Tibial artery (tissue), 4 donors: ENCODE measurements around the gene ERBB4.

Experiments
- DNase-seq, 2 donors: peaks; one replicate each; pipeline ENCODE4 v3.0.0-alpha.2; 2019
- H3K27ac ChIP-seq, 2 donors: fragments of 200-600 bp; sonication (generic) in 1 of 2; 1 replicate in 1 of 2; 2 replicates in 1 of 2; pipeline ENCODE4 v1.5.1; 2018 to 2019; ENCODE audit warnings: mild to moderate bottlenecking in 1 of 2
- H3K27me3 ChIP-seq, 2 donors: fragments of 200-600 bp; sonication (generic) in 1 of 2; one replicate each; pipeline versions ENCODE4 v1.5.1 to v1.6.0; 2016 to 2019
- H3K36me3 ChIP-seq, 3 donors: fragments of 200-600 bp; sonication (generic) in 2 of 3; one replicate each; pipeline ENCODE4 v1.5.1; 2016 to 2019; ENCODE audit warnings: mild to moderate bottlenecking in 2 of 3
- H3K4me1 ChIP-seq, 4 donors: fragments of 200-600 bp; sonication (generic) in 2 of 4; 1 replicate in 3 of 4; 2 replicates in 1 of 4; pipeline ENCODE4 v1.5.1; 2016 to 2019
- H3K4me3 ChIP-seq, 2 donors: fragments of 200-600 bp; sonication (generic) in 1 of 2; 1 replicate in 1 of 2; 2 replicates in 1 of 2; pipeline ENCODE4 v1.5.1; 2018 to 2019; ENCODE audit warnings: mild to moderate bottlenecking in 2 of 2
- H3K9me3 ChIP-seq, 3 donors: fragments of 200-600 bp; sonication (generic) in 1 of 3; one replicate each; pipeline ENCODE4 v1.5.1; 2016 to 2019
- CTCF ChIP-seq, 2 experiments: fragments of 200-600 bp in 1 of 2; fragments of 450-650 bp in 1 of 2; IDR thresholded peaks; one replicate each; pipeline ENCODE4 v1.5.1; 2017 to 2019; ENCODE audit warnings: antibody characterized with exemption in 2 of 2, mild to moderate bottlenecking in 1 of 2, moderate library complexity in 1 of 2
- intact Hi-C: fragments of 100-400 bp; cut with DNase I; formaldehyde crosslinking; loops from one replicate; pipeline ENCODE4 v1.15.0; 2023; ENCODE audit warnings: low total_unique reads

ERBB4 gene

GRCh38 chr2:211996857-211997256, 541.7 kb downstream of the ERBB4 start:
- Histone ChIP-seq H3K9me3 (no peaks in the 10 kb centered on the region), H3K27ac (no peak overlapping the region), H3K4me1 (peaks cover 0 to 5% (median 0%) of the 10 kb centered on the region in 4 donors), H3K4me3 (no peak overlapping the region), H3K36me3 (no peaks in the 10 kb centered on the region), H3K27me3 (no peaks in the 10 kb centered on the region)
- intact Hi-C loops = no loop called here
- no peak for DNase-seq
- TF ChIP-seq CTCF (IDR thresholded peaks at IDR 0.05) = no peak

DNA sequence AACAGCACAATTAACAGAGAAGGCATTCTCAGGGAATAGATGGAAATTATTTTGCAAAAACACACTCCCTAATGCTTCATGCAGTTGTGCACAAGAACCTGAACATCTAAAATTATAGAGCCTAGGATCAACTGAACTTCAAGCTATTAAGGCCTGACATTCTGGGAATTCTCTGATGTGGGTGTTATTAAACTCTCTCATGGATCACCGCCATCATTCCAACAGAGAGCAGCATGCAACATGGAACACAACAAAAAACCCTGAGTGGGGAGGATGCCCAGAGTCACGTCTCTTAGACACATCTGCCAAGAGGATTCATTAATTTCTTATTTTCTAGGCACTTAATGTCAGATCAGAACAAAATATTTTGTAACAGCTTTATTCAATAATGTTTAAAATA, 543.8 kb downstream of the ERBB4 start:
- DNase-seq = no peak
- Histone ChIP-seq H3K27ac (no peak overlapping the region), H3K4me1 (no peaks in the 10 kb centered on the region), H3K9me3 (no peaks in the 10 kb centered on the region), H3K4me3 (no peak overlapping the region), H3K27me3 (no peaks in the 10 kb centered on the region), H3K36me3 (no peaks in the 10 kb centered on the region)
- intact Hi-C loops = no loop called here
- TF ChIP-seq CTCF (IDR thresholded peaks at IDR 0.05) = no peak

DNA sequence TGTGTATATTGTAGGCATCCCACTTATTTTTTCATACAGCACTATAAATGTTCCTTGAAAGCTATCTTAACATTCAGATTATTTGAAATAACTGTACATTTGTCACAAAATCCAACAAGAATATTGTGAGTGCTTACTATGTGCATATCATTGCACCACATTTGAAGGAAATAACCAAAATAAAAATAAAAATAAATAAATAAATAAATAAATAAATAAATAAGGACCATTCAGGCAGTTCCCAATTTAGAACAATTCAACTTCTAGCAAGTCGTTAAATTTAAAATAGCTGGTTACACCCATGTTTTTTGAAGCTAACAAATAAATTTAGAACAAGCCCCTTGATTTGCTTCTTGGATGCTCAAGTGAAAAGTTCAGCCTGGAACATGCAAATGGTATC, 548.3 kb downstream of the ERBB4 start:
- Histone ChIP-seq H3K9me3 (no peaks in the 10 kb centered on the region), H3K4me3 (no peak overlapping the region), H3K36me3 (no peaks in the 10 kb centered on the region), H3K27me3 (no peaks in the 10 kb centered on the region), H3K27ac (no peak overlapping the region), H3K4me1 (no peaks in the 10 kb centered on the region)
- TF ChIP-seq CTCF (IDR thresholded peaks at IDR 0.05) = no peak
- intact Hi-C loops = no loop called here
- no peak for DNase-seq

DNA sequence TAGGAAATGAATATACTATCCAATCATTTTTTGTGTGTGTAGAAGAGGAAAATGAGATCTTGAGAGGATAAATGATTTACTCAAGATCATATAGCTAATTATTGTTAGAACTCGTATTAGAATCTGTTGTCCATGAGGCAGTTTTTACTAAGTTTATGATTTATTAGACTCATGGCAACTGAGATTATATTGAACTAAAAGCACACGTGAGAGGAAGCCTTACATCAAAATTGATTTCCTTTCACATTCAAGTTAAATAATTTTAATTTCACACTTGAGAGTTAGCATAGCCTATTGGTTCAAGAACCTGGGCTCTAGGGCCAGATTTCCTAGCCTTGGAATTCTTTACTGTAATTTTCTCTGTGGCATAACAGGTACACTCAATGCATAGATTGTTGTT, 552.3 kb downstream of the ERBB4 start:
- H3K27me3 ChIP-seq = no peaks in the 10 kb centered on the region
- H3K36me3 ChIP-seq = no peaks in the 10 kb centered on the region
- H3K9me3 ChIP-seq = no peaks in the 10 kb centered on the region
- H3K4me3 ChIP-seq = no peak overlapping the region
- no peak for DNase-seq
- no peaks in the 10 kb centered on the region for H3K4me1 ChIP-seq
- no peak overlapping the region for H3K27ac ChIP-seq
- TF ChIP-seq CTCF (IDR thresholded peaks at IDR 0.05) = no peak
- intact Hi-C loops = no loop called here

GRCh38 chr2:211985393-211985792, 553.2 kb downstream of the ERBB4 start:
- H3K27ac ChIP-seq = no peak overlapping the region

More at GRCh38 chr2:211985393-211985792, 553.2 kb downstream of the ERBB4 start:
- TF ChIP-seq CTCF (IDR thresholded peaks at IDR 0.05) = no peak
- no peaks in the 10 kb centered on the region for H3K4me1 ChIP-seq
- no peaks in the 10 kb centered on the region for H3K9me3 ChIP-seq
- no peaks in the 10 kb centered on the region for H3K36me3 ChIP-seq
- no peak for DNase-seq
- intact Hi-C loops = no loop called here
- H3K4me3 ChIP-seq = no peak overlapping the region
- no peaks in the 10 kb centered on the region for H3K27me3 ChIP-seq
